H1 (cell line): Measurements from ENCODE around the gene COL6A3.

Experiments
- EGR1 ChIP-seq: IDR thresholded peaks from 2 replicates; pipeline ENCODE4 v1.6.1; 2011; ENCODE audit warnings: low read depth, low read length, borderline replicate concordance
- GABPA ChIP-seq: IDR thresholded peaks from 2 replicates; pipeline ENCODE4 v1.6.1; 2011; ENCODE audit warnings: mild to moderate bottlenecking, low read length, moderate library complexity, borderline replicate concordance; ENCODE audit not compliant: insufficient read depth
- POLR2A ChIP-seq, 2 experiments: IDR thresholded peaks; 1 replicate in 1 of 2; 2 replicates in 1 of 2; pipeline ENCODE4 v1.6.1; 2011; ENCODE audit warnings: low read depth in 2 of 2, low read length in 2 of 2, mild to moderate bottlenecking in 2 of 2; ENCODE audit errors: control extremely low read depth in 1 of 2
- POU5F1 ChIP-seq: IDR thresholded peaks from 2 replicates; pipeline ENCODE4 v1.6.1; 2011; ENCODE audit warnings: low read depth, mild to moderate bottlenecking, low read length, moderate library complexity
- RAD21 ChIP-seq, 2 experiments: IDR thresholded peaks in 1 of 2; conservative IDR thresholded peaks in 1 of 2; 2 replicates each; pipeline ENCODE4 v1.6.1; 2011; ENCODE audit warnings: low read depth in 2 of 2, low read length in 2 of 2, improper control_type of control experiment in 1 of 2, inconsistent platforms in 1 of 2, mild to moderate bottlenecking in 1 of 2, moderate library complexity in 1 of 2
- RBBP5 ChIP-seq: IDR thresholded peaks from 2 replicates; pipeline ENCODE4 v1.7.1; 2012; ENCODE audit warnings: low read depth, mild to moderate bottlenecking, inconsistent platforms, low read length, moderate library complexity, borderline replicate concordance
- RNF2 ChIP-seq: fragments of 200-900, 300-1000 bp; sonication (generic); IDR thresholded peaks from 2 replicates; pipeline ENCODE4 v1.7.1; 2016; ENCODE audit warnings: borderline replicate concordance, low read depth, mild to moderate bottlenecking, antibody characterized with exemption, low read length; ENCODE audit not compliant: poor library complexity, severe bottlenecking; ENCODE audit errors: missing control alignments
- SP2 ChIP-seq: IDR thresholded peaks from 2 replicates; pipeline ENCODE4 v1.6.1; 2012; ENCODE audit warnings: mild to moderate bottlenecking, low read length, inconsistent platforms
- TF ChIP-seq, protein P1 (sequence below), 3 experiments: IDR thresholded peaks; 1 replicate in 2 of 3; 2 replicates in 1 of 3; pipeline versions ENCODE4 v1.5.1 to v1.6.1; 2011; ENCODE audit warnings: low read length in 3 of 3, mild to moderate bottlenecking in 3 of 3, inconsistent platforms in 2 of 3, low read depth in 1 of 3, moderate library complexity in 1 of 3; ENCODE audit not compliant: insufficient read depth in 1 of 3; ENCODE audit errors: control extremely low read depth in 1 of 3

DNA sequence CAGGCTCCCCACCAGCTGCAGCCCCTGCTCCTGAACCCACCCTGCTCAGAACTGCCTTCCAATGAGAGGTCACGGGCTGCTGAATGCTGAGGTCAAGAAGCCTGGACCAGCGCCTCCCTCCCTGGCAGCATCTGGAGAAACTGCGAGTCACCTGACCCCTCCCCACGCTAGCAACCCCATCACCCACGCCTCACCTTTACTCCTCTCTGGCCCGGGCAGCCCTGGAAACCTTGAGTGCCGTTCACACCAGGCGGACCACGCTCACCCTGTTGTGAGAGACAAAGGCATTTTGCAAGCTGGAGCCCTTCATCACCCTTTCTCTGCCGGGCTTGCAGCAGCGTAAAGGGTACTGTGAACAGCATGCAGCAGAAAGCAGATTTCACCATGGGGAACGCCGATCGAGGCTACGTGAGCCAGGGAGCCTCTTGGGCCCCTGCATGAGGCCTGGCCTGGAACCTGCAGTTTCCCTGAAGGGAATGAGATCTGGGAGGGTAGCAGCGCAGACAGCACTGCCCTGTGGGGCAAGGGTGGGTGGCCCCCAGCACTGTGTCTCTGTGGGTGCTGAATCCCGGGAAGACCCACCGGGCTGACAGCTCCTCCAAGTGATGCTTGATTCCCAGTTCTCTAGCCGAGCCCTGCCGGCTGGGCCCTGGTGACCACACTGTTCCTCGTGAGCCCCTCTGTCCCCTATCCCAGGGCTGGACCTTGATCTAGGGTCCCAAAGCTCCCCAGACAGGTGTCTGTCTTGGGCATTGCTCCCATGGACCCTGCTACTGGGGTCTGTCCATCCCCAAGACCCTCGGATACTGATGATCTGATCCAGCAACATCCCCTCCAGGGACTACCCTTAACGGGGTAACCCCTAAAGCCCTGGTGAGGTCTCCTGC, 53.8 kb downstream of the COL6A3 start:
- no peak for TF ChIP-seq GABPA
- TF ChIP-seq, protein P1, sequence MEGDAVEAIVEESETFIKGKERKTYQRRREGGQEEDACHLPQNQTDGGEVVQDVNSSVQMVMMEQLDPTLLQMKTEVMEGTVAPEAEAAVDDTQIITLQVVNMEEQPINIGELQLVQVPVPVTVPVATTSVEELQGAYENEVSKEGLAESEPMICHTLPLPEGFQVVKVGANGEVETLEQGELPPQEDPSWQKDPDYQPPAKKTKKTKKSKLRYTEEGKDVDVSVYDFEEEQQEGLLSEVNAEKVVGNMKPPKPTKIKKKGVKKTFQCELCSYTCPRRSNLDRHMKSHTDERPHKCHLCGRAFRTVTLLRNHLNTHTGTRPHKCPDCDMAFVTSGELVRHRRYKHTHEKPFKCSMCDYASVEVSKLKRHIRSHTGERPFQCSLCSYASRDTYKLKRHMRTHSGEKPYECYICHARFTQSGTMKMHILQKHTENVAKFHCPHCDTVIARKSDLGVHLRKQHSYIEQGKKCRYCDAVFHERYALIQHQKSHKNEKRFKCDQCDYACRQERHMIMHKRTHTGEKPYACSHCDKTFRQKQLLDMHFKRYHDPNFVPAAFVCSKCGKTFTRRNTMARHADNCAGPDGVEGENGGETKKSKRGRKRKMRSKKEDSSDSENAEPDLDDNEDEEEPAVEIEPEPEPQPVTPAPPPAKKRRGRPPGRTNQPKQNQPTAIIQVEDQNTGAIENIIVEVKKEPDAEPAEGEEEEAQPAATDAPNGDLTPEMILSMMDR (IDR thresholded peaks at IDR 0.05; ENCODE audit: control extremely low read depth in 1 of 3, insufficient read depth in 1 of 3, low read depth in 1 of 3, low read length in 3 of 3): no peak
- no peak for TF ChIP-seq RAD21 (IDR thresholded peaks at IDR 0.05 in 1 of 2, conservative IDR thresholded peaks at IDR 0.05 in 1 of 2; ENCODE audit: low read depth in 2 of 2, low read length in 2 of 2)
- no peak for TF ChIP-seq POU5F1
- no peak for TF ChIP-seq EGR1
- no peak for TF ChIP-seq RNF2
- no peak for TF ChIP-seq RBBP5
- no peak for TF ChIP-seq SP2
- TF ChIP-seq POLR2A (IDR thresholded peaks at IDR 0.05; ENCODE audit: control extremely low read depth in 1 of 2, low read depth in 2 of 2, low read length in 2 of 2): no peak
